GM12875 (cell line): ENCODE results near the gene YPEL4.

ENCODE experiments used
- H3K4me3 ChIP-seq: one replicate; pipeline ENCODE4 v1.5.1; 2011; ENCODE audit warnings: low read depth, low read length, control low read depth
- CTCF ChIP-seq: IDR thresholded peaks from 2 replicates; pipeline ENCODE4 v1.5.1; 2011; ENCODE audit warnings: low read depth, mild to moderate bottlenecking, control low read depth, inconsistent platforms, low read length, moderate library complexity, borderline replicate concordance; ENCODE audit not compliant: insufficient read depth

The YPEL4 gene

GRCh38 chr11:57650739-57651090 lies 1.0 kb upstream of the YPEL4 start:
- no peak for TF ChIP-seq CTCF
- H3K4me3 ChIP-seq: no peak overlapping the region

- no peak for TF ChIP-seq CTCF
- H3K4me3 ChIP-seq: no peak overlapping the region
Measured at GRCh38 chr11:57648801-57649735, 644 bp downstream of the YPEL4 start.

GRCh38 chr11:57647960-57648800 lies 1.5 kb downstream of the YPEL4 start:
- no peak for TF ChIP-seq CTCF
- no peak overlapping the region for H3K4me3 ChIP-seq

GRCh38 chr11:57647372-57647771 lies 2.3 kb downstream of the YPEL4 start:
- H3K4me3 ChIP-seq: no peak overlapping the region
- TF ChIP-seq CTCF: no peak

GRCh38 chr11:57646799-57647303 lies 2.9 kb downstream of the YPEL4 start:
- no peak overlapping the region for H3K4me3 ChIP-seq
- TF ChIP-seq CTCF: no peak

GRCh38 chr11:57646194-57646798 lies 3.4 kb downstream of the YPEL4 start:
- no peak overlapping the region for H3K4me3 ChIP-seq
- no peak for TF ChIP-seq CTCF
